ENCODE results near the gene MB21D2. TPM values are rescaled to one million over a fixed set of nuclear protein-coding genes. Genes with fewer than 3 reads are reported as not detected.

The MB21D2 gene
- polyA plus RNA-seq, 1 donor (not counting 4 experiments of a cell fraction or from before 2014, with no cell fraction given) = 9.0 TPM

GRCh38 chr3:192933259-192933658 is 15.6 kb upstream of the MB21D2 start:
- no peak for DNase-seq (ENCODE audit: low read depth, low spot score)
- H3K79me2 ChIP-seq (ENCODE audit: control insufficient read depth, insufficient read depth, low read length) = no peaks in the 10 kb centered on the region
- no peaks in the 10 kb centered on the region for H4K20me1 ChIP-seq (ENCODE audit: control insufficient read depth, extremely low read depth, insufficient read depth, low read length)
- TF ChIP-seq EZH2 (IDR thresholded peaks at IDR 0.05; ENCODE audit: low read length) = no peak
- no peak for TF ChIP-seq CTCF (optimal IDR thresholded peaks at IDR 0.05 in 1 of 3, IDR thresholded peaks at IDR 0.05 in 1 of 3, conservative IDR thresholded peaks at IDR 0.05 in 1 of 3; ENCODE audit: extremely low read depth in 1 of 3, insufficient read depth in 2 of 3, low read length in 3 of 3)
- no peak overlapping the region for H3K27ac ChIP-seq (ENCODE audit: control insufficient read depth, insufficient read depth, low read length)
- H3K9ac ChIP-seq (ENCODE audit: control insufficient read depth, extremely low read depth, insufficient read depth, low read length) = no peak overlapping the region
- no peaks in the 10 kb centered on the region for H3K9me1 ChIP-seq (ENCODE audit: control insufficient read depth, extremely low read depth, insufficient read depth, low read length)
- no peaks in the 10 kb centered on the region for H3K9me3 ChIP-seq (ENCODE audit: control insufficient read depth, low read depth, low read length)
- H3K4me3 ChIP-seq (ENCODE audit: control insufficient read depth in 2 of 3, extremely low read depth in 1 of 3, insufficient read depth in 2 of 3, low read depth in 1 of 3, low read length in 3 of 3) = no peak overlapping the region
- H3K36me3 ChIP-seq (ENCODE audit: control insufficient read depth in 2 of 2, extremely low read depth in 1 of 2, insufficient read depth in 2 of 2, low read length in 2 of 2) = no peaks in the 10 kb centered on the region
- H3K27me3 ChIP-seq (ENCODE audit: control insufficient read depth, extremely low read depth, insufficient read depth, low read length) = no peaks in the 10 kb centered on the region
- H3K4me2 ChIP-seq (ENCODE audit: control insufficient read depth, extremely low read depth, insufficient read depth, low read depth, low read length) = no peak overlapping the region
- H2AFZ ChIP-seq (ENCODE audit: control insufficient read depth, low read length) = no peak overlapping the region
- dilution Hi-C loops (cut with MboI; ENCODE audit: extremely low pct_ligation_motif_present, low sequenced_read_pairs) = no loop called here
- FAIRE-seq = no peak
- peaks cover 28% of the 10 kb centered on the region for H3K4me1 ChIP-seq (ENCODE audit: control insufficient read depth, extremely low read depth, insufficient read depth, low read length)

GRCh38 chr3:192931825-192932224 is 14.2 kb upstream of the MB21D2 start:
- H3K4me2 ChIP-seq (ENCODE audit: control insufficient read depth, extremely low read depth, insufficient read depth, low read depth, low read length) = no peak overlapping the region
- no peaks in the 10 kb centered on the region for H4K20me1 ChIP-seq (ENCODE audit: control insufficient read depth, extremely low read depth, insufficient read depth, low read length)
- no peaks in the 10 kb centered on the region for H3K9me1 ChIP-seq (ENCODE audit: control insufficient read depth, extremely low read depth, insufficient read depth, low read length)
- no peak overlapping the region for H3K4me3 ChIP-seq (ENCODE audit: control insufficient read depth in 2 of 3, extremely low read depth in 1 of 3, insufficient read depth in 2 of 3, low read depth in 1 of 3, low read length in 3 of 3)
- H3K27me3 ChIP-seq (ENCODE audit: control insufficient read depth, extremely low read depth, insufficient read depth, low read length) = no peaks in the 10 kb centered on the region
- dilution Hi-C loops (cut with MboI; ENCODE audit: extremely low pct_ligation_motif_present, low sequenced_read_pairs) = no loop called here
- DNase-seq (ENCODE audit: low read depth, low spot score) (no peak), FAIRE-seq (no peak)
- H3K27ac ChIP-seq (ENCODE audit: control insufficient read depth, insufficient read depth, low read length) = no peak overlapping the region
- TF ChIP-seq CTCF (optimal IDR thresholded peaks at IDR 0.05 in 1 of 3, IDR thresholded peaks at IDR 0.05 in 1 of 3, conservative IDR thresholded peaks at IDR 0.05 in 1 of 3; ENCODE audit: extremely low read depth in 1 of 3, insufficient read depth in 2 of 3, low read length in 3 of 3) (no peak), EZH2 (IDR thresholded peaks at IDR 0.05; ENCODE audit: low read length) (no peak)
- H3K79me2 ChIP-seq (ENCODE audit: control insufficient read depth, insufficient read depth, low read length) = no peaks in the 10 kb centered on the region
- peaks cover 28% of the 10 kb centered on the region for H3K4me1 ChIP-seq (ENCODE audit: control insufficient read depth, extremely low read depth, insufficient read depth, low read length)
- H2AFZ ChIP-seq (ENCODE audit: control insufficient read depth, low read length) = no peak overlapping the region
- no peak overlapping the region for H3K9ac ChIP-seq (ENCODE audit: control insufficient read depth, extremely low read depth, insufficient read depth, low read length)
- H3K9me3 ChIP-seq (ENCODE audit: control insufficient read depth, low read depth, low read length) = no peaks in the 10 kb centered on the region
- H3K36me3 ChIP-seq (ENCODE audit: control insufficient read depth in 2 of 2, extremely low read depth in 1 of 2, insufficient read depth in 2 of 2, low read length in 2 of 2) = no peaks in the 10 kb centered on the region
